ENCODE data around the gene GMIP.
"Not testable (repeated sequence)": the region's sequence is repeated elsewhere in the genome, so short reads cannot be mapped to it uniquely, and the experiment has no call there.

GMIP gene

GRCh38 chr19:19606686-19607085, 36.8 kb downstream of the GMIP start:
- not testable (repeated sequence) for ATAC-seq, DNase-seq

- DNase-seq, result no peak
Measured at GRCh38 chr19:19606021-19606420, 37.4 kb downstream of the GMIP start.

GRCh38 chr19:19602713-19603324, 40.6 kb downstream of the GMIP start:
- no peak for DNase-seq
- ATAC-seq, result no peak

More at GRCh38 chr19:19606021-19606420, 37.4 kb downstream of the GMIP start:
- peak; percentile 70 for ATAC-seq

GRCh38 chr19:19602136-19602712, 41.2 kb downstream of the GMIP start:
- no peak for ATAC-seq
- no peak for DNase-seq

GRCh38 chr19:19600793-19601330, 42.6 kb downstream of the GMIP start:
- DNase-seq (no peak), ATAC-seq (no peak)

GRCh38 chr19:19598728-19599451, 44.6 kb downstream of the GMIP start:
- DNase-seq, result peak; percentile 47
- peak; percentile 52 for ATAC-seq

GRCh38 chr19:19597809-19598306, 45.6 kb downstream of the GMIP start:
- DNase-seq (peak; percentile 40), ATAC-seq (peak; percentile 78)

- ATAC-seq (no peak), DNase-seq (no peak)
Measured at GRCh38 chr19:19595171-19595701, 48.2 kb downstream of the GMIP start.

- no peak for DNase-seq
Measured at GRCh38 chr19:19594381-19594780, 49.1 kb downstream of the GMIP start.

GRCh38 chr19:19592690-19593089, 50.8 kb downstream of the GMIP start:
- DNase-seq (no peak), ATAC-seq (no peak)

More at GRCh38 chr19:19594381-19594780, 49.1 kb downstream of the GMIP start:
- ATAC-seq, result no peak

GRCh38 chr19:19591133-19591825, 52.2 kb downstream of the GMIP start:
- ATAC-seq (peak; percentile 91), DNase-seq (peak; percentile 65)

GRCh38 chr19:19588546-19588945, 54.9 kb downstream of the GMIP start:
- ATAC-seq (no peak), DNase-seq (no peak)

GRCh38 chr19:19587771-19588170, 55.7 kb downstream of the GMIP start:
- ATAC-seq, result no peak

GRCh38 chr19:19584356-19584755, 59.1 kb downstream of the GMIP start:
- DNase-seq (no peak), ATAC-seq (no peak)

More at GRCh38 chr19:19587771-19588170, 55.7 kb downstream of the GMIP start:
- DNase-seq, result no peak

GRCh38 chr19:19582471-19582870, 61.0 kb downstream of the GMIP start:
- DNase-seq, result no peak
- ATAC-seq, result no peak

- ATAC-seq (no peak), DNase-seq (no peak)
Measured at GRCh38 chr19:19581391-19581790, 62.1 kb downstream of the GMIP start.

GRCh38 chr19:19580418-19580817, 63.0 kb downstream of the GMIP start:
- no peak for DNase-seq
- no peak for ATAC-seq

- ATAC-seq, result no peak
- DNase-seq, result no peak
Measured at GRCh38 chr19:19579533-19580361, 63.7 kb downstream of the GMIP start.
